ENCODE data around the gene CTSK. TPM values are rescaled to one million over a fixed set of nuclear protein-coding genes. Genes with fewer than 3 reads are reported as not detected.

Gene CTSK
- total RNA-seq (ENCODE audit: low replicate concordance) = 38.4 and 981 TPM in 2 replicates

GRCh38 chr1:150808121-150808520 lies at the start of gene CTSK:
TSS of gene CTSK (minus strand) at chr1:150808260. CDS start at chr1:150806805, 1,455 bp downstream.

GRCh38 chr1:150765296-150765976 lies 42.6 kb downstream of the CTSK start, which contains the start of gene CTSS:
TSS of gene CTSS (minus strand) at chr1:150765778. CDS start at chr1:150764763, 1,015 bp downstream.

Other genes with a start within 250 kb of the CTSK start
- 217 TPM in 2 replicates for gene MCL1, start 228.7 kb downstream of the CTSK start, total RNA-seq (ENCODE audit: low replicate concordance)
- gene ENSA, start 178.6 kb downstream of the CTSK start, total RNA-seq (ENCODE audit: low replicate concordance) = 26.9 and 66.2 TPM in 2 replicates
- 7.1 and 8.2 TPM in 2 replicates for gene GOLPH3L, start 111.1 kb downstream of the CTSK start, total RNA-seq (ENCODE audit: low replicate concordance)
- not detected in 2 replicates for gene HORMAD1, start 87.4 kb downstream of the CTSK start, total RNA-seq (ENCODE audit: low replicate concordance)
- 5.0 and 7.0 TPM in 2 replicates for gene CTSS, start 42.5 kb downstream of the CTSK start, total RNA-seq (ENCODE audit: low replicate concordance)
- 21.1 and 44.9 TPM in 2 replicates for gene ARNT, start 68.3 kb upstream of the CTSK start, total RNA-seq (ENCODE audit: low replicate concordance)
- not detected in 2 replicates for gene CTXND2, start 78.9 kb upstream of the CTSK start, total RNA-seq (ENCODE audit: low replicate concordance)
- 27.1 and 36.5 TPM in 2 replicates for gene SETDB1, start 118.1 kb upstream of the CTSK start, total RNA-seq (ENCODE audit: low replicate concordance)
- 81.2 and 81.8 TPM in 2 replicates for gene CERS2, start 166.6 kb upstream of the CTSK start, total RNA-seq (ENCODE audit: low replicate concordance)
- 0.08 and 0.23 TPM in 2 replicates for gene ANXA9, start 174.0 kb upstream of the CTSK start, total RNA-seq (ENCODE audit: low replicate concordance)
- gene MINDY1, start 198.6 kb upstream of the CTSK start, total RNA-seq (ENCODE audit: low replicate concordance) = 7.1 and 11.0 TPM in 2 replicates
- gene PRUNE1, start 200.2 kb upstream of the CTSK start, total RNA-seq (ENCODE audit: low replicate concordance) = 5.1 and 8.3 TPM in 2 replicates
- gene BNIPL, start 228.3 kb upstream of the CTSK start, total RNA-seq (ENCODE audit: low replicate concordance) = 0.08 and 0.70 TPM in 2 replicates
- gene C1orf56, start 239.5 kb upstream of the CTSK start, total RNA-seq (ENCODE audit: low replicate concordance) = 0.47 and 0.98 TPM in 2 replicates